ENCODE measurements around the gene WDSUB1. TPM values are rescaled to one million over a fixed set of nuclear protein-coding genes. Genes with fewer than 3 reads are reported as not detected.

Gene WDSUB1
- total and polyA plus RNA-seq, 2 of the 4 experiments (the other 2 are of a cell fraction), result 4.8 to 5.2 TPM

- CTCF ChIA-PET, result no interaction called here
- no peak for ATAC-seq (ENCODE audit: low read depth)
Observed at GRCh38 chr2:159234868-159235267, 51.6 kb downstream of the WDSUB1 start.

More at GRCh38 chr2:159234868-159235267, 51.6 kb downstream of the WDSUB1 start:
- no peak overlapping the region for H2BK5ac ChIP-seq (ENCODE audit: low read depth, low read length, poor library complexity, severe bottlenecking)
- no peaks in the 10 kb centered on the region; the same call in 1 of the 2 replicates for H3K9me1 ChIP-seq (ENCODE audit: insufficient read depth, low read length)
- no peak overlapping the region for H2AFZ ChIP-seq (replicated peaks; ENCODE audit: low read length, poor library complexity)
- H3K9ac ChIP-seq (ENCODE audit: low read depth, low read length), result no peak overlapping the region
- DNase-seq, result no peak
- peaks cover 37% of the 10 kb centered on the region for H3K36me3 ChIP-seq (ENCODE audit: control insufficient read depth, insufficient read depth, low read length)
- no peak overlapping the region for H2BK15ac ChIP-seq (ENCODE audit: low read depth, low read length)
- H4K5ac ChIP-seq (ENCODE audit: low read depth, low read length), result no peak overlapping the region
- H3K4ac ChIP-seq (ENCODE audit: low read depth, low read length), result no peak overlapping the region
- H3K9me3 ChIP-seq (ENCODE audit: control insufficient read depth, insufficient read depth, low read length), result no peaks in the 10 kb centered on the region
- in situ Hi-C loops (cut with MboI; ENCODE audit: low sequenced_read_pairs), result no loop called here
- H3K23ac ChIP-seq (ENCODE audit: low read depth, low read length), result no peak overlapping the region
- H3K14ac ChIP-seq (replicated peaks; ENCODE audit: low read depth, low read length), result no peak overlapping the region
- no peak overlapping the region for H2AK9ac ChIP-seq (replicated peaks; ENCODE audit: low read depth, low read length, poor library complexity)
- TF ChIP-seq MAFK (IDR thresholded peaks at IDR 0.05; ENCODE audit: low read depth, low read length) (peak; percentile 75), POLR2A (IDR thresholded peaks at IDR 0.05; ENCODE audit: low read depth, low read length) (no peak), USF2 (IDR thresholded peaks at IDR 0.05; ENCODE audit: low read depth, low read length) (no peak)
- no peak overlapping the region for H3K27ac ChIP-seq (ENCODE audit: insufficient read depth, low read length)
- no peak overlapping the region for H3K56ac ChIP-seq (ENCODE audit: extremely low read depth, insufficient read depth, low read length)
- H4K8ac ChIP-seq (ENCODE audit: low read depth in 2 of 2, low read length in 2 of 2), result no peak overlapping the region
- intact Hi-C loops (cut with micrococcal nuclease), result loop anchor here (10.0 kb wide), 1 partner anchor 480 kb away; the partner anchor contains the start of gene MARCHF7
- H2AK5ac ChIP-seq (ENCODE audit: low read depth, low read length), result no peak overlapping the region
- H3K18ac ChIP-seq (ENCODE audit: low read depth, low read length), result no peak overlapping the region
- no peak overlapping the region for H3K4me2 ChIP-seq (ENCODE audit: low read depth, low read length)
- H3K4me3 ChIP-seq (ENCODE audit: insufficient read depth, low read depth, low read length), result no peak overlapping the region
- H3K27me3 ChIP-seq (ENCODE audit: control insufficient read depth, insufficient read depth, low read length), result no peaks in the 10 kb centered on the region
- H3K79me1 ChIP-seq (ENCODE audit: low read depth in 1 of 2, low read length in 2 of 2), result peaks cover 0 to 7% of the 10 kb centered on the region in 2 experiments; a peak in 1 of 4 replicates
- dilution Hi-C loops (cut with HindIII; ENCODE audit: low sequenced_read_pairs, unreplicated experiment), result no loop called here
- POLR2A ChIA-PET (ENCODE audit: unreplicated experiment), result no interaction called here
- H2BK120ac ChIP-seq (ENCODE audit: low read depth, low read length), result no peak overlapping the region
- WGBS, 2 experiments (ENCODE audit: extremely low coverage in 2 of 2, insufficient read length in 1 of 2), result no CpG with 5 or more reads among the region's 6 CpGs
- no TSS peak for BruUV-seq (replicated peaks)
- no peak overlapping the region for H2BK20ac ChIP-seq (ENCODE audit: low read depth, low read length)
- no peaks in the 10 kb centered on the region; the same call in 1 of the 2 replicates for H3K4me1 ChIP-seq (ENCODE audit: control insufficient read depth, insufficient read depth, low read length)
- no peak overlapping the region for H4K91ac ChIP-seq (ENCODE audit: insufficient read depth, low read depth, low read length)
- H4K20me1 ChIP-seq (ENCODE audit: insufficient read depth, low read length), result no peaks in the 10 kb centered on the region; the same call in none of the 2 replicates
